ENCODE data around the gene ITGAE. TPM values are rescaled to one million over a fixed set of nuclear protein-coding genes. Genes with fewer than 3 reads are reported as not detected.

Gene ITGAE
- total RNA-seq, 1 experiment from 2014 or later, result 30.6 TPM

DNA sequence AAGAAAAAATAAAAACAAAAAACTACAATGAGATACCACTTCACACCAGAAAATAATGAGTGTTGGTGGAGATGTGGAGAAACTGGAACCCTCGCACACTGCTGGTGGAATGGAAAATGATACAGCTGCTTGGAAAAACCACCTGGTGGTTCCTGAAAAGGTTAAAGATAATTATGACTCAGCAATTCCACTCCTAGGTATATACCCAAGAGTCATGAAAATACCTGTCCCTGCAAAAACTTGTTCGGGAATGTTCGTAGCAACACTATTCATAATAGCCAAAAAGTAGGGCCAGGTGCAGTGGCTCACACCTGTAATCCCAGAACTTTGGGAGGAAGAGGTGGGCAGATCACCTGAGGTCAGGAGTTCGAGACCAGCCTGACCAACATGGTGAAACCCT is 8.1 kb upstream of the ITGAE start:
- no peak for DNase-seq (ENCODE audit: low read depth in 1 of 2, low spot score in 2 of 2)
- Histone ChIP-seq H3K36me3 (peaks cover 52% of the 10 kb centered on the region), H3K9me3 (replicated peaks) (no peaks in the 10 kb centered on the region), H3K4me1 (replicated peaks) (no peaks in the 10 kb centered on the region), H3K4me3 (no peak overlapping the region), H3K27ac (no peak overlapping the region), H3K27me3 (replicated peaks) (no peaks in the 10 kb centered on the region)

DNA sequence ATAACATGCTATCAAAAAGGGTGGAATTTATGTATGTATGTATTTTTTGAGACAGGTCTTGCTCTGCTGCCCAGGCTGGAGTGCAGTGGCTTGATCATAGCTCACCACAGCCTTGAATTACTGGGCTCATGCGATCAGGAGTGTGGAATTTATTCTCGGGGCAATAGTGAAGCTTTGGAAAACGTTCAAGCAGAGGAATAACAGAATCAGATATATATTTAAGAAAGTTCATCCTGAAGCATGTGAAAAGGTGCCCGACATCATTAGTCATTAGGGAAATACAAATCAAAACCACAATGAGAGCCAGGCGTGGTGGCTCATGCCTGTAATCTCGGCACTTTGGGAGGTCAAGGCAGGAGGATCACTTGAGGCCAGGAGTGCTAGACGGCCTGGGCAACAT is 7.7 kb upstream of the ITGAE start:
- no peak for DNase-seq (ENCODE audit: low read depth in 1 of 2, low spot score in 2 of 2)

GRCh38 chr17:3805581-3805980 is 4.6 kb upstream of the ITGAE start:
- Histone ChIP-seq H3K4me3 (no peak overlapping the region), H3K36me3 (peaks cover 33% of the 10 kb centered on the region), H3K4me1 (replicated peaks) (peaks cover 12% of the 10 kb centered on the region), H3K27ac (no peak overlapping the region), H3K27me3 (replicated peaks) (no peaks in the 10 kb centered on the region), H3K9me3 (replicated peaks) (no peaks in the 10 kb centered on the region)
- no peak for DNase-seq (ENCODE audit: low read depth in 1 of 2, low spot score in 2 of 2)

More for the DNA sequence above, 7.7 kb upstream of the ITGAE start:
- H3K4me1 ChIP-seq (replicated peaks), result no peaks in the 10 kb centered on the region
- H3K27ac ChIP-seq, result no peak overlapping the region
- peaks cover 48% of the 10 kb centered on the region for H3K36me3 ChIP-seq
- no peaks in the 10 kb centered on the region for H3K9me3 ChIP-seq (replicated peaks)
- H3K4me3 ChIP-seq, result no peak overlapping the region
- H3K27me3 ChIP-seq (replicated peaks), result no peaks in the 10 kb centered on the region

GRCh38 chr17:3804503-3804931 is 3.5 kb upstream of the ITGAE start:
- DNase-seq (ENCODE audit: low read depth in 1 of 2, low spot score in 2 of 2), result no peak
- H3K9me3 ChIP-seq (replicated peaks), result no peaks in the 10 kb centered on the region
- H3K36me3 ChIP-seq, result peaks cover 22% of the 10 kb centered on the region
- peaks cover 12% of the 10 kb centered on the region for H3K4me1 ChIP-seq (replicated peaks)
- no peak overlapping the region for H3K4me3 ChIP-seq
- no peaks in the 10 kb centered on the region for H3K27me3 ChIP-seq (replicated peaks)
- H3K27ac ChIP-seq, result no peak overlapping the region

GRCh38 chr17:3803308-3803640 is 2.3 kb upstream of the ITGAE start:
- no peaks in the 10 kb centered on the region for H3K9me3 ChIP-seq (replicated peaks)
- H3K4me1 ChIP-seq (replicated peaks), result peaks cover 12% of the 10 kb centered on the region
- DNase-seq (ENCODE audit: low read depth in 1 of 2, low spot score in 2 of 2), result no peak
- no peak overlapping the region for H3K27ac ChIP-seq
- no peaks in the 10 kb centered on the region for H3K27me3 ChIP-seq (replicated peaks)
- peaks cover 11% of the 10 kb centered on the region for H3K36me3 ChIP-seq
- H3K4me3 ChIP-seq, result no peak overlapping the region

DNA sequence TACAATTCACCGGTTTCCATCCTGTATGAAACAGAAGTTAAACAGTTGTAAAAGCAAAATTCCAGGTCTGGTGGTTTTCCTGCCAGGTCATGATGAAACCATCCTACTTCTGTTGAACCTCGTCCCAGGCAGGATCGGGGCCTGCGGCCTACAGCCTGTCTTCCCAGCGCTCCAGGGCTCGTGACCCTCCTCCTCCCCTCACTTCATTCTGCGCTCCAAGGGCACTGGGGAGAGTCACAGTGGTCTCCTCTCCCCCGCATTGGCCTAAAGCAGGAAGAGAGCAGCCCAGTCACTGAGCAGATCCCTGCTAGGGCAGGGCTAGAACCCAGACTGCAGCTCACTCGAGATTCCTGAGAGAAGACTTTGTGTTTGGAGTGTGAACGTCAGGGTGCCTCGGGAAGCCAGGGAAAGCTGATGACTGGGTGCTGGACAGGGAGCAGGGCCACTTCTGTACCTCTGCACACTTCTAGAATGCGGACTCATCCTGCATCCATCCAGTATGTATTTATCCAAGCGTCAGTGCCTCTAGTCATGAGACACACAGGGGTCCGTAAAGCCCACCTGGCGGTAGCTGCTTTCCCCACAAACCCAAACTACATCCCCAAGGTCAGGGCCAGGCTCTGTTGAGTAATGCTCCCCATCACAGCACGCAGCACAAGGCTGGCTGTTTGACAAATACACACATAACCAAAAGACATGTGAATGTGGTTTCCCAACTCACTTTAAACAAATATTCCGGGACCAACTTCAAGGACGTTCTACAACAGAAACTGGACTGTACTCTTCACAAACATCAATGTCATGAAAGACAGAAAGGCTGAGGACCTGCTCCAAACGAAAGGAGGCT is 1.7 kb upstream of the ITGAE start:
- no peak overlapping the region for H3K27ac ChIP-seq
- no peaks in the 10 kb centered on the region for H3K27me3 ChIP-seq (replicated peaks)
- peaks cover 7% of the 10 kb centered on the region; the same call in 1 of the 2 replicates for H3K36me3 ChIP-seq
- H3K9me3 ChIP-seq (replicated peaks), result no peaks in the 10 kb centered on the region
- H3K4me1 ChIP-seq (replicated peaks), result peaks cover 12% of the 10 kb centered on the region
- H3K4me3 ChIP-seq, result no peak overlapping the region
- DNase-seq (ENCODE audit: low read depth in 1 of 2, low spot score in 2 of 2), result no peak

DNA sequence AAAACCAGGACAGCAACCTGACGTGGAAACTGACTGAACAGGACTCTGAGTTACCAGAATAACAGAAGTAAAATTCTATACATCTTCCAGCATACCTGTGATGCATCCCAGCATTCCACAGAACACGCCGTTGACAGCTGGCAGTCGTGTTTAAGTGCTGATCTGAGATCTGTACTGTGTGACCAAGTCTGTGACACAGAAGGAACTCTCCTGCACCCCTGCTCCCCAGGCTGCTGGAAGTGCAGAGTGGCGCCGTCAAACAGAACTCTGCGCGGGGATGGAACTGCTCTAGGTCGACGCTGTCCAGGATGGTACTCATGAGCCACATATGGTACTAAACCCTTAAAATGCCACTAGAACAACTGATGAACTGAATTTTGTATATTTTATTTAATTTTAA is 804 bp upstream of the ITGAE start:
- Histone ChIP-seq H3K9me3 (replicated peaks) (no peaks in the 10 kb centered on the region), H3K27me3 (replicated peaks) (no peaks in the 10 kb centered on the region), H3K4me1 (replicated peaks) (peaks cover 12% of the 10 kb centered on the region), H3K27ac (no peak overlapping the region), H3K4me3 (no peak overlapping the region), H3K36me3 (0 out of 2 replicates have a peak, but pooled peaks cover under 1% of the 10 kb centered on the region)
- no peak for DNase-seq (ENCODE audit: low read depth in 1 of 2, low spot score in 2 of 2)

GRCh38 chr17:3801347-3801746 is 359 bp upstream of the ITGAE start:
- Histone ChIP-seq H3K27ac (no peak overlapping the region), H3K9me3 (replicated peaks) (no peaks in the 10 kb centered on the region), H3K4me1 (replicated peaks) (peaks cover 12% of the 10 kb centered on the region), H3K36me3 (no peaks in the 10 kb centered on the region), H3K27me3 (replicated peaks) (no peaks in the 10 kb centered on the region), H3K4me3 (no peak overlapping the region)
- no peak for DNase-seq (ENCODE audit: low read depth in 1 of 2, low spot score in 2 of 2)

DNA sequence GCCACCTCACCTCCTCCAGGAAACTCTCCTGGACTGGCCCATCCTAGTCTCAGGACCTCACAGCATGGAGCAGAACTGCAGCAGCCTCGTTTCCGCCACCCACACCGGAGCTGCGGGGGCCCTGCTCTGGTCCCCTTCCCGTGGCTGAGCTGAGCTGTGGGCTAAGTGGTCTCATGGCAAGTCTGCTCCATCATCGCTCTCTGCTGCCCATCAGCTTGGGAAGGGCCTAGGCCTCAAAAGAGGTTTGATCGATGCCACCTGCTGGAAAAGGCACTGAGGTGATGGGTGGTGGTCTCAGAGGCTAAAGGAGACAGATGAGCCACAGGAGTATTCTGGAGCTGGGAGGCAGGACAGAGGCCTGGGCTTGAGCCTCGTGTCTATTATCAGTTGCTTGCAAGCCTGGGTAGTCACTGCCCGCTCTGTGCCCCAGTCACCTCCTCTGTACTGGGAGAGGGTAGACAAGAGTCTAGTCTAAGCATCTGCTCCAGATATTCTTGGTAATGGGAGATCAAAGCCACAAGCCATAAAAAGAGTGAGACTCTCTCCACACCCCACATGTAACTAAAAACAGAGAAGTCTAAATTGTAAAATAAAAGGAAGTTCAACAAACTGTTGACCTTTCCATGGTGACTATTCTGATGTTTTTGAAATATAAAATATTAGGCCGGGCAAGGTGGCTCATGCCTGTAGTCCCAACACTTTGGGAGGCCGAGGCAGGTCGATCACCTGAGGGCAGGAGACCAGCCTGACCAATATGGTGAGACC is 1.6 kb downstream of the ITGAE start:
- peaks cover 23% of the 10 kb centered on the region for H3K4me1 ChIP-seq (replicated peaks)
- no peaks in the 10 kb centered on the region for H3K36me3 ChIP-seq
- no peaks in the 10 kb centered on the region for H3K9me3 ChIP-seq (replicated peaks)
- H3K27me3 ChIP-seq (replicated peaks), result no peaks in the 10 kb centered on the region
- H3K27ac ChIP-seq, result no peak overlapping the region
- no peak for DNase-seq (ENCODE audit: low read depth in 1 of 2, low spot score in 2 of 2)
- no peak overlapping the region for H3K4me3 ChIP-seq

DNA sequence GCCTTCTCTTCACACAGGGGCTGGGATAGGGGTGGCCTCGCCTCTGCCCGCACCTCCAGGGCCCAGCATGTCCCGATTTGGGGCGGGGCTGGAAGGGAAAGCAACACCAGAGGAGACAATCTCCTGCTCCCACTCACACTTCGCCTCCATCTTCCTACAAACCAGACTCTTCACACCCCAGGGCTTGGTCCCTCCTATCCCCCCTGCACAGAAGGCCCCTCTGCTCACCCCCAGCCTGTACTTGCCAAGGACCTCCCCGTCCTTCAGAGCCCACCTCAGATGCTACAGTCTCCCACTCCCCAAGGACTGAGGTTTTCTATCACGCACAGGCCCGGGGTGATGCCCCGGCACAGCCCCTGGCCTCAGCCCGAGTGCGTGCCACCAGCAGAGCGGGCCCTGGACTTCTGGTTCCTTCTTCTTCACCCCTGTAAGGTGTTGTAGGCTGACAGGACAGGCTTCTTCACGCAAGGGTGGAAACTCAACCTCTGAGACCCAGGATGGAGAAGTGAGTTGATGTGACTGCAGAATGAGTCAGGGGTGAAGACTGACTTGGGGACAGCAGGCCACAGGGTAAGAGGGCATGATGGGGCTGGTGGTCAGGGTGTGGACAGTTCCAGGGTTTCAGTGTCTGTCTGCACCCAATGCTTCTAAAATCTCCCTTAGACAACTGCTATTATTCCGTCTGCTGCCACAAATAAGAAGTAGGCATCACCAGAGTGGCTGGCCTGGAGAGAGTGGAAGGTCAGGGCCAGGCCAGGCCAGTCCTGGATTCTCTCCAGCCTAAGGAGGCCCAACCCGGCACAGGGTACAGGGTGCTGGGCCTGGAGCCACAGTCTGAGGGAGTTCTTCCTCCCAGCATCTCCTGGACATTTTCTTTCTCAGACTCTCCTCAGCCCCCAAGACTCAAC is 2.5 kb downstream of the ITGAE start:
- Histone ChIP-seq H3K27me3 (replicated peaks) (no peaks in the 10 kb centered on the region), H3K27ac (no peak overlapping the region), H3K9me3 (replicated peaks) (no peaks in the 10 kb centered on the region), H3K4me1 (replicated peaks) (peaks cover 23% of the 10 kb centered on the region), H3K36me3 (no peaks in the 10 kb centered on the region), H3K4me3 (no peak overlapping the region)
- no peak for DNase-seq (ENCODE audit: low read depth in 1 of 2, low spot score in 2 of 2)

GRCh38 chr17:3796822-3797170 is 4.2 kb downstream of the ITGAE start:
- DNase-seq (ENCODE audit: low read depth in 1 of 2, low spot score in 2 of 2), result no peak
- H3K27ac ChIP-seq, result no peak overlapping the region
- peaks cover 11% of the 10 kb centered on the region for H3K4me1 ChIP-seq (replicated peaks)
- H3K9me3 ChIP-seq (replicated peaks), result no peaks in the 10 kb centered on the region
- H3K4me3 ChIP-seq, result no peak overlapping the region
- no peaks in the 10 kb centered on the region for H3K27me3 ChIP-seq (replicated peaks)
- no peaks in the 10 kb centered on the region for H3K36me3 ChIP-seq

GRCh38 chr17:3796110-3796821 is 4.7 kb downstream of the ITGAE start:
- Histone ChIP-seq H3K27ac (no peak overlapping the region), H3K9me3 (replicated peaks) (no peaks in the 10 kb centered on the region), H3K27me3 (replicated peaks) (no peaks in the 10 kb centered on the region), H3K4me1 (replicated peaks) (peaks cover 16% of the 10 kb centered on the region), H3K4me3 (no peak overlapping the region), H3K36me3 (no peaks in the 10 kb centered on the region)
- no peak for DNase-seq (ENCODE audit: low read depth in 1 of 2, low spot score in 2 of 2)

DNA sequence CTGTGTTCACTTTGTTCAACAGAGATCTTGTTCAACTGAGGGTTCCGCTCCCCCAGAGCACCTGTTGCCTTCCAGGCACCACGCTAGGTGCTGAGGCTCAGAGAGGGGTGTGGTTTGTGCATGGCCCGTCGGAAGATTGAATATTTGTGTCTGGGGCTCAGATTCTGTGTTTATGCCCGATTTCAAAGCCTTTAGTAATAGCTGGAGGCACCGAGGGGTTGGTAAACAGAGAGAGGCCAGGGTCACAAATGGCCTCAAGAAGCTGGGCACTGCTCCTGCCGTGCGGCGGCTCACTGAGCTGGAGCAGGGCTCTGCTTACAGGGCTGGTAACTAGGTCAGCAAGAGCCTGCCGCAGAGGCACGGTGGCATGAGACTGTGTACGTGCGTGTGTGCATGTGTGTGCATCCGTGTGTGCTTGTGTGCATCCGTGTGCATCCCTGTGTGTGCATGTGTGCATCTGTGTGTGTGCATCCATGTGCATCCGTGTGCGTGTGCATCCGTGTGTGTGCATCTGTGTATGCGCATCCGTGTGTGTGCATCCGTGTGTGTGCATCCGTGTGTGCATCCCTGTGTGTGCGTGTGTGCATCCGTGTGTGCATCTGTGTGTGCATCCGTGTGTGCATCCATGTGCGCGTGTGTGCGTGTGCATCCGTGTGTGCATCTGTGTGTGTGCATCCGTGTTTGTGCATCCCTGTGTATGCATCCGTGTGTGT is 5.4 kb downstream of the ITGAE start:
- Histone ChIP-seq H3K9me3 (replicated peaks) (no peaks in the 10 kb centered on the region), H3K27me3 (replicated peaks) (no peaks in the 10 kb centered on the region), H3K27ac (no peak overlapping the region), H3K36me3 (no peaks in the 10 kb centered on the region), H3K4me3 (no peak overlapping the region), H3K4me1 (replicated peaks) (peaks cover 16% of the 10 kb centered on the region)
- no peak for DNase-seq (ENCODE audit: low read depth in 1 of 2, low spot score in 2 of 2)
